HG03457 (cell line): ENCODE results near the gene SCYL1.

Experiments
- ATAC-seq: cut with Tn5 transposase; IDR thresholded peaks from one replicate; pipeline ENCODE4 v1.9.1; 2021; ENCODE audit warnings: moderate number of reproducible peaks; ENCODE audit not compliant: unreplicated experiment

SCYL1 gene

DNA sequence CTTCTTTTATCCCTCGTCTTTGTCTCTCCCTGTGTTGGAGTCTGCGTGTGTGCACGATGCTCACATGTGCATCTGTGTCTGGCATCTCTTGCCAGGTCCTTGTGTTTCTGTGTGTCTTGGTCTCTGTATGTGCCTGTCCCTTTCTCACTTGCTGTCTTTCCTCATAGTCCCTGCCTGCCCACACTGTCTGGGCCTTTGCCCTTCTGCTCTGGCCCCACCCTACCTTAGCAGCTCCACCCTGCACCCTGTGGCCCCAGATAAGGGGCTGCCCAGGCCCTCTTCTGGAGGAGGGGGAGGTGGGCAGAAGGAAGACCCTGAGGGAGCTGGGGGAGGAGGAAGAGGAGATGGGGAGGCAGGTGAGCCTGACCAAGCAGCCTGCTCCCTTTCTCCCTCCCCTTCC lies 53.8 kb downstream of the SCYL1 start:
- no peak for ATAC-seq

DNA sequence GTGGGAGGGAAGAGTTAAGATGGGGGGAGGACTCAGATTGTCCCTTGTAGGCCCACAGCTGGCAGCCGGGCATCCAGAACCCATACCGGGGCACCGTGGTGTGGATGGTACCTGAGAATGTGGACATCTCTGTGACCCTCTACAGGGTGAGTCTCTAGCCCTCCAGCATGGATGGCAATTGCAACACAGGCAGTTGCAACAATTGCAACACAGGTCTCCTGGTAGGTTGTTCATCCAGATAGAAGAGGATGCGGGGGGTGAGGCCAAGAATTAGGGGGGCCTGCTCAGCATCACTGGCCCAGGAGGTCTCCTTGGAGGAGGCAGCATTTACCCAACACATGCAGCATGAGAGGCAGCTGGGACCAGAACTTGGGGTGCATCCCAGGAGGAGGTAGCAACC lies 54.4 kb downstream of the SCYL1 start:
- no peak for ATAC-seq

DNA sequence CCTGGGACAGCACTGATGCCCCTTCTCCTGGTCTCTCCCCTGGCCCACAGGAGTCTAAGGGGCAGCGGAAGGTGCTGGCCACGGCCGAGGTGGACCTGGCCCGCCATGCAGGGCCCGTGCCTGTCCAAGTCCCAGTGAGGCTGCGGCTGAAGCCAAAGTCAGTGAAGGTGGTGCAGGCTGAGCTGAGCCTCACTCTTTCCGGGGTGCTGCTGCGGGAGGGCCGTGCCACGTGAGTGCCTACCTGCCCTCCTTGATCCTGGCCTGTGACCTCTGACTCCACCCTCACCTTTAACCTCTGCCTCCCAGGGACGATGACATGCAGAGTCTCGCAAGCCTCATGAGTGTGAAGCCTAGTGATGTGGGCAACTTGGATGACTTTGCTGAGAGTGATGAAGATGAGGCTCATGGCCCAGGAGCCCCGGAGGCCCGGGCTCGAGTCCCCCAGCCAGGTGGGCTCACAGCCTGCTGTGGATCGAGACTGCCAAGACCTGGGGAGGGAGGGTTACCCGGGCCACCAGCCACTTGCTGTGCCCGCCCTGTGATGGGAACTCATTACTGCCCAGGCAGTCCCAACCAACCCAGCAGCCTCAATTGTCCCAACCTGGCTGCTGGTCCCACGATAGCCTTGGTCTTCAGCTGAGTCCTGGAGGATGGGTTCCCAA lies 55.3 kb downstream of the SCYL1 start:
- no peak for ATAC-seq

DNA sequence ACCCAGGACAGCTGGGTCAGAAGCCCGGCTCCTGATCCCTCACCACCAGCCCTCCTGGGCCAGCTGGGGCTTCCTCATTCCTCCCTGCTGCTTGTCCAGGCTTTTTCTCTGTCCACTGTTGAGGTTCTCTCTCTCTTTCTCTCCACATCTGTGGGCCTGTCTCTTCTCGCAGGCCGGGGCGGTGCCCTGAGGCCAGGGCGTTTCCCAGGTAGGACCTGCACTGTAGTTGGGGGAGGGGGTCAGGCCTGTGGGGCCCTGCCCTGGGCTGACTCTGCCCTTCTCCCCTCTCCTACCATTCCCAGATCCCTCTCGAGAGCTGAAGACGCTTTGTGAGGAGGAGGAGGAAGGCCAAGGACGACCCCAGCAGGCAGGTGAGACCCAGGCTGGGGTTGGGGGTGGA lies 55.9 kb downstream of the SCYL1 start:
- ATAC-seq: no peak

DNA sequence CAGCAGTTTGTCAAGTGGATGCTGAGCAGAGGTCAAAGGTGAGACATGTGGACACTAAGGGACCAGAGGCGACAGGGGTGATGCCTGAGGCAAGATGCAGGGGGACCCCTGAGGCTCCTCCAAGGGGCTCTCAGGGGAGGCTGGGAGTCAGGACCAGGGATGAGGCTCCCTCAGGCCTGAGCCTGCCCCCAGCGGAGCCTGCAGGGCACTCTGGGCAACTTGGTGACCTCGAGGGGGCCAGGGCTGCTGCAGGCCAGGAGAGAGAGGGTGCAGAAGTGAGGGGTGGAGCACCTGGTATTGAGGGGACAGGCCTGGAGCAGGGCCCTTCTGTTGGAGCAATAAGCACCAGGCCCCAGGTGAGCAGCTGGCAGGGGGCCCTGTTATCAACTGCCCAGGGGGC lies 57.0 kb downstream of the SCYL1 start:
- no peak for ATAC-seq

DNA sequence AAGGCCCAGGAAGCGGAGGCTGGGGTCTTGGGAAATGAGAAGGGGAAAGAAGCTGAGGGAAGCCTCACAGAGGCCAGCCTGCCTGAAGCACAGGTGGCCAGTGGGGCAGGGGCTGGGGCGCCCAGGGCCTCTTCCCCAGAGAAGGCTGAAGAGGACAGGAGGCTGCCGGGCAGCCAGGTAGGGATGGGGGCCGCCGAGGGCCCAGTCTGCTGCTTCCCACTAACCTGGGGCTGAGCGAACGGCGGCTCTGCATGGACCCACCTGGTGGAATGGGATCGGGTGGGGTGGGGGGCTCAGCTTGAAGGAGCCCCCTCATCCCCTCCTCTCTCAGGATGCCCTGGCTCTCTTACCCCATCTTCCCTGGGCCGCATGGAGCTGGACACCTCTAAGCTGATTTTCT lies 58.7 kb downstream of the SCYL1 start:
- no peak for ATAC-seq

DNA sequence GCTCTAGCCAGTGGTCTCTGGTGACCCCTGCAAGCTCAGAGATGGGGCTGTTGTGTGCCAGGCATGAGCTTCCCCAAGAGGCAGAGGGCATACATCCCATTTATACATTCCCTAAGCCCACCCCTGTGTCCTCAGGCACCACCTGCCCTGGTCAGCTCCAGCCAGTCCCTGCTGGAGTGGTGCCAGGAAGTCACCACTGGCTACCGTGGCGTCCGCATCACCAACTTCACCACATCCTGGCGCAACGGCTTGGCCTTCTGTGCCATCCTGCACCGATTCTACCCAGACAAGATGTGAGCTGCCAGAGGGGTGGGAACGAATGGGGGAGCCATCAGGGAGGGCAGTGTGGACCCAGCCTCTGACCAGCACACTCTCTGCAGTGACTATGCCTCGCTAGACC lies 59.2 kb downstream of the SCYL1 start:
- ATAC-seq: no peak

DNA sequence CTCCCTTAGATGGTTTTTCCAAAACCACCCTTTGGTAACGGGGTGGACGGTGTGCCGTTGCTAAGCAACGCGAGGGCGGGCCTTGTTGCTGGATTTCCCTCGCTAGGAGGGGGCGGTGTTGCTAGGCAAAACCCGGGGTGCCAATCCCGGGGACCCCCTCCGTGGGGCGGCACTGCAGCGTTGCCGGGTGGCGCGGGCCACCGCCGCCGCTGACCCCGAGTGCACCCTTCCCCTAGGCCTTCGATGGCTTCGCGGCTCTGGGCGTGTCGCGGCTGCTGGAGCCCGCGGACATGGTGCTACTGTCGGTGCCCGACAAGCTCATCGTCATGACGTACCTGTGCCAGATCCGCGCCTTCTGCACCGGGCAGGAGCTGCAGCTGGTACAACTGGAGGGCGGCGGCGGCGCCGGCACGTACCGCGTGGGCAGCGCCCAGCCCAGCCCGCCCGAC lies 59.9 kb downstream of the SCYL1 start:
- no peak for ATAC-seq

DNA sequence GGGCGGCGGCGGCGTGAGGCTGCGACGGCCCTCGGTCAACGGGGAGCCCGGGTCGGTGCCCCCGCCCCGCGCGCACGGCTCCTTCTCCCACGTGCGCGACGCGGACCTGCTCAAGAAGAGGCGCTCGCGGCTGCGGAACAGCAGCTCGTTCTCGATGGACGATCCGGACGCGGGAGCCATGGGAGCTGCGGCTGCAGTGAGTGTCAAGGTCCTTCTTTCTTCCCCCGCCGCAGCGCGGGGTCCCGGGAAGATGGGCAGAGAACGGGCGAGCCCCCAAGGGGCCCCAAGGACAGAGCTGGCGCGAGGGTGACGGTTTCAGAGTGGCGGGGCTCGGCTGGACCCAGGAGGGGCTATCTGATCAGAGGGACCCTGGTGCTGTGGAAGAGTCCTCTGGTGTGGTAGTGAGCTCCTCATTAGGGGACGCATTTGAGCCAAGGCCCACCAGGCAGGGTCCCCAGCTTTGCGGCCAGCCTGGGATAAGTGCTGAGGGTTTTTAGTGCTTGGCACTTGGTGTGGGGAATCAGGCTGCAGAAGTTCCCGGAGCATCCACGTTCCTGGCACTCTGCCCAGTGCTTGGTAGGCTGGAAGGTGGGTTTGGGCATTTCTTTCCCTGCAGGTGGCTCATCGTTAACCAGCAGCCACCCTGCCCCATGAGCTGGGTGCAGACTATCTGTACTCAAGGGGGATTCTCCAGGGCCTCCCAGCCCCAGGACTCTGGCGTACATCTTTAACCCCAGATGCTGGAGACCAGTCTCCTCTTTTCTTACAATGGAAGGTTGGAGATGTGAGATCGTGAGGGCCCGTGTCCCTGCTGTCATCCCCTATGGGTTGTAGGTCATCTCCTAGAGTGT lies 60.7 kb downstream of the SCYL1 start:
- ATAC-seq: no peak

DNA sequence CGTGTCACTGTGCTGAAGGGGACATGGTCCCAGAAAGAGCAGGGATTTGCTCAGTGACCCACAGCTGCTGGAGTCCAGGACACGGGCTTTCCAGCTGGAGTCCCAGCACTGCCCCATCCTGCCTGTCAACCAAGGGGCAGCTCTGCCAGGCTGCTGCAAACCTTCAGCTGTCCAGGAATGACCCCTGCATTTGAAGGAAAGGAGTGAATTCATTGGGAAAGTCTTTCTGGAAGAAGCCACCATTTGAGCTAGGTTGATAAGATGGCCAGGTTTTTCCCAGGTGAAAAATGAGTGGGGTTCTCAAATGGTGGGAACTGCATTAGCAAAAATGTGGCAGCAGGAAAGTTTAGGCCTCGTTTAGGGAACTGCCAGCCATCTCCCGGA lies 61.4 kb downstream of the SCYL1 start:
- no peak for ATAC-seq

DNA sequence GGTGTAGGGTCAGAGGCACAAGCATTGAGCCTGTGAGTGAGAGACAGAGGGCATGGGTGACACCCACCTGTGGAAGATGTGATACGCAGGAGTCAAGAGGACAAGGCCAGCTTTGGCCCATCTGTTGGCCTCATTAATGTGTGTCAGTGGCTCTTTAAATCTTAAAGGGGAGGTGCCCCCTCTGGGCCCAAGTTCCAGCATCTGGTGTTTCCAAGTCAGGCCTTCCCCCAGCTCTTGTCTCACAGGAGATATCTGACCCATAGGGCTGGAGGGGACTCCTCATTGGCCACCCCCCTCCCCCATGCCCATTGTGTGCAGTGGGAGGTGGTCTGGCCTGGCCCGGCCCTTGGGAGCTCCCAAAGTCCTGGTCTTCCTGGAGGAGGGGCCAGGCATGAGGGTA lies 61.8 kb downstream of the SCYL1 start:
- ATAC-seq: no peak
